HUES6 (cell line): ENCODE data around the gene LRRC26.

Experiments used
- H3K27ac ChIP-seq: 2 replicates; pipeline ENCODE4 v1.7.0; 2013; ENCODE audit warnings: low read depth, mild to moderate bottlenecking, low read length, inconsistent platforms
- H3K27me3 ChIP-seq: 2 replicates; pipeline ENCODE4 v1.6.1; 2013; ENCODE audit warnings: low read length; ENCODE audit not compliant: control insufficient read depth, insufficient read depth
- H3K36me3 ChIP-seq: 2 replicates; pipeline ENCODE4 v1.6.1; 2013; ENCODE audit warnings: low read length; ENCODE audit not compliant: control insufficient read depth, insufficient read depth
- H3K4me1 ChIP-seq: 2 replicates; pipeline ENCODE4 v1.6.1; 2013; ENCODE audit warnings: low read length; ENCODE audit not compliant: control insufficient read depth, insufficient read depth
- H3K4me3 ChIP-seq: 2 replicates; pipeline ENCODE4 v1.5.1; 2013; ENCODE audit warnings: low read depth, low read length
- H3K9ac ChIP-seq: one replicate; pipeline ENCODE4 v1.6.1; 2013; ENCODE audit warnings: mild to moderate bottlenecking, low read length
- H3K9me3 ChIP-seq: 2 replicates; pipeline ENCODE4 v1.6.1; 2013; ENCODE audit warnings: low read depth, low read length; ENCODE audit not compliant: control insufficient read depth, insufficient read depth

Gene LRRC26

GRCh38 chr9:137156567-137157375 lies 13.1 kb downstream of the LRRC26 start:
- H3K4me1 ChIP-seq, result peaks cover 6% of the 10 kb centered on the region; the same call in 1 of the 2 replicates
- H3K36me3 ChIP-seq, result no peaks in the 10 kb centered on the region
- peaks cover 7% of the 10 kb centered on the region; the same call in 1 of the 2 replicates for H3K9me3 ChIP-seq
- H3K27ac ChIP-seq, result no peak overlapping the region
- peaks cover 72% of the 10 kb centered on the region for H3K27me3 ChIP-seq
- H3K4me3 ChIP-seq, result peak overlapping the region; percentile 64
- no peak overlapping the region for H3K9ac ChIP-seq

GRCh38 chr9:137152844-137153405 lies 16.9 kb downstream of the LRRC26 start:
- H3K9me3 ChIP-seq, result peaks cover 7% of the 10 kb centered on the region; the same call in 1 of the 2 replicates
- H3K36me3 ChIP-seq, result no peaks in the 10 kb centered on the region
- H3K4me1 ChIP-seq, result peaks cover 12% of the 10 kb centered on the region
- H3K4me3 ChIP-seq, result no peak overlapping the region
- H3K27me3 ChIP-seq, result peaks cover 53% of the 10 kb centered on the region
- no peak overlapping the region for H3K27ac ChIP-seq
- no peak overlapping the region for H3K9ac ChIP-seq

GRCh38 chr9:137150617-137151457 lies 19.0 kb downstream of the LRRC26 start:
- no peaks in the 10 kb centered on the region for H3K36me3 ChIP-seq
- H3K27me3 ChIP-seq, result peaks cover 48% of the 10 kb centered on the region
- H3K9me3 ChIP-seq, result peaks cover 7% of the 10 kb centered on the region; the same call in 1 of the 2 replicates
- no peak overlapping the region for H3K9ac ChIP-seq
- no peak overlapping the region for H3K4me3 ChIP-seq
- peaks cover 11% of the 10 kb centered on the region for H3K4me1 ChIP-seq
- no peak overlapping the region for H3K27ac ChIP-seq

- H3K27ac ChIP-seq, result no peak overlapping the region
- peaks cover 44% of the 10 kb centered on the region for H3K27me3 ChIP-seq
- H3K36me3 ChIP-seq, result no peaks in the 10 kb centered on the region
- H3K4me1 ChIP-seq, result peaks cover 11% of the 10 kb centered on the region
- H3K9me3 ChIP-seq, result peaks cover 7% of the 10 kb centered on the region; the same call in 1 of the 2 replicates
- no peak overlapping the region for H3K9ac ChIP-seq
- H3K4me3 ChIP-seq, result peak overlapping the region; percentile 37
Measured at GRCh38 chr9:137149942-137150616, 19.8 kb downstream of the LRRC26 start.

- H3K27ac ChIP-seq, result no peak overlapping the region
- peaks cover 38% of the 10 kb centered on the region for H3K27me3 ChIP-seq
- peaks cover 11% of the 10 kb centered on the region for H3K4me1 ChIP-seq
- H3K9me3 ChIP-seq, result peaks cover 7% of the 10 kb centered on the region; the same call in 1 of the 2 replicates
- no peak overlapping the region for H3K4me3 ChIP-seq
- no peak overlapping the region for H3K9ac ChIP-seq
- no peaks in the 10 kb centered on the region for H3K36me3 ChIP-seq
Measured at GRCh38 chr9:137149363-137149762, 20.5 kb downstream of the LRRC26 start.

- peaks cover 11% of the 10 kb centered on the region for H3K4me1 ChIP-seq
- no peak overlapping the region for H3K27ac ChIP-seq
- peaks cover 44% of the 10 kb centered on the region for H3K27me3 ChIP-seq
- H3K9ac ChIP-seq, result no peak overlapping the region
- H3K9me3 ChIP-seq, result peaks cover 7% of the 10 kb centered on the region; the same call in 1 of the 2 replicates
- H3K36me3 ChIP-seq, result no peaks in the 10 kb centered on the region
- no peak overlapping the region for H3K4me3 ChIP-seq
Measured at GRCh38 chr9:137148661-137149060, 21.2 kb downstream of the LRRC26 start.

GRCh38 chr9:137148242-137148641 lies 21.6 kb downstream of the LRRC26 start:
- Histone ChIP-seq H3K27me3 (peaks cover 48% of the 10 kb centered on the region), H3K36me3 (no peaks in the 10 kb centered on the region)

GRCh38 chr9:137147793-137148160 lies 22.1 kb downstream of the LRRC26 start:
- no peak overlapping the region for H3K4me3 ChIP-seq
- H3K27me3 ChIP-seq, result peaks cover 53% of the 10 kb centered on the region
- H3K4me1 ChIP-seq, result peaks cover 11% of the 10 kb centered on the region
- H3K27ac ChIP-seq, result no peak overlapping the region
- peaks cover under 1% of the 10 kb centered on the region; the same call in 1 of the 2 replicates for H3K9me3 ChIP-seq
- H3K36me3 ChIP-seq, result no peaks in the 10 kb centered on the region
- H3K9ac ChIP-seq, result no peak overlapping the region

More at GRCh38 chr9:137148242-137148641, 21.6 kb downstream of the LRRC26 start:
- peaks cover 11% of the 10 kb centered on the region for H3K4me1 ChIP-seq
- no peak overlapping the region for H3K27ac ChIP-seq
- peaks cover 5% of the 10 kb centered on the region; the same call in 1 of the 2 replicates for H3K9me3 ChIP-seq
- no peak overlapping the region for H3K9ac ChIP-seq
- no peak overlapping the region for H3K4me3 ChIP-seq

GRCh38 chr9:137147091-137147792 lies 22.6 kb downstream of the LRRC26 start:
- H3K4me1 ChIP-seq, result peaks cover 11% of the 10 kb centered on the region
- no peak overlapping the region for H3K9ac ChIP-seq
- no peak overlapping the region for H3K4me3 ChIP-seq
- H3K9me3 ChIP-seq, result no peaks in the 10 kb centered on the region
- H3K27me3 ChIP-seq, result peaks cover 58% of the 10 kb centered on the region
- no peaks in the 10 kb centered on the region for H3K36me3 ChIP-seq
- H3K27ac ChIP-seq, result no peak overlapping the region

- H3K4me1 ChIP-seq, result peaks cover 11% of the 10 kb centered on the region
- H3K27me3 ChIP-seq, result peaks cover 65% of the 10 kb centered on the region
- H3K9ac ChIP-seq, result no peak overlapping the region
- H3K4me3 ChIP-seq, result no peak overlapping the region
- no peak overlapping the region for H3K27ac ChIP-seq
- no peaks in the 10 kb centered on the region for H3K9me3 ChIP-seq
- H3K36me3 ChIP-seq, result no peaks in the 10 kb centered on the region
Measured at GRCh38 chr9:137146527-137146918, 23.3 kb downstream of the LRRC26 start.
